IPS-20b (cell line): ENCODE measurements around the gene RAD51B.

Experiments used
- H3K27ac ChIP-seq: one replicate; pipeline ENCODE4 v1.5.1; 2013; ENCODE audit warnings: low read length
- H3K27me3 ChIP-seq: 2 replicates; pipeline ENCODE4 v1.6.1; 2013; ENCODE audit warnings: mild to moderate bottlenecking, low read length, inconsistent platforms; ENCODE audit not compliant: insufficient read depth
- H3K36me3 ChIP-seq: 2 replicates; pipeline ENCODE4 v1.6.1; 2013; ENCODE audit warnings: low read depth, mild to moderate bottlenecking, inconsistent platforms, low read length, moderate library complexity; ENCODE audit not compliant: insufficient read depth
- H3K4me1 ChIP-seq: 2 replicates; pipeline ENCODE4 v1.6.1; 2013; ENCODE audit warnings: mild to moderate bottlenecking, control low read depth, inconsistent platforms, low read length, moderate library complexity; ENCODE audit not compliant: insufficient read depth
- H3K4me3 ChIP-seq: 2 replicates; pipeline ENCODE4 v1.5.1; 2013; ENCODE audit warnings: mild to moderate bottlenecking, low read length, inconsistent platforms
- H3K9ac ChIP-seq: 2 replicates; pipeline ENCODE4 v1.6.1; 2013; ENCODE audit warnings: low read depth, mild to moderate bottlenecking, inconsistent platforms, low read length, moderate library complexity
- H3K9me3 ChIP-seq: 2 replicates; pipeline ENCODE4 v1.6.1; 2013; ENCODE audit warnings: mild to moderate bottlenecking, low read depth, low read length, inconsistent platforms; ENCODE audit not compliant: insufficient read depth

Gene RAD51B

GRCh38 chr14:68575426-68575825 is 755.8 kb downstream of the RAD51B start:
- no peak overlapping the region for H3K27ac ChIP-seq
- H3K9ac ChIP-seq = no peak overlapping the region
- no peaks in the 10 kb centered on the region for H3K27me3 ChIP-seq
- H3K36me3 ChIP-seq = no peaks in the 10 kb centered on the region
- H3K4me3 ChIP-seq = no peak overlapping the region
- H3K4me1 ChIP-seq = no peaks in the 10 kb centered on the region
- 0 out of 2 replicates have a peak, but pooled peaks cover 5% of the 10 kb centered on the region for H3K9me3 ChIP-seq

- Histone ChIP-seq H3K36me3 (no peaks in the 10 kb centered on the region), H3K9ac (no peak overlapping the region), H3K4me3 (no peak overlapping the region), H3K9me3 (0 out of 2 replicates have a peak, but pooled peaks cover 1% of the 10 kb centered on the region), H3K27me3 (no peaks in the 10 kb centered on the region), H3K4me1 (no peaks in the 10 kb centered on the region), H3K27ac (no peak overlapping the region)
These were observed 756.5 kb downstream of the RAD51B start for GRCh38 chr14:68576031-68576430.

- H3K36me3 ChIP-seq = no peaks in the 10 kb centered on the region
- no peak overlapping the region for H3K27ac ChIP-seq
- no peaks in the 10 kb centered on the region for H3K27me3 ChIP-seq
- H3K9me3 ChIP-seq = no peaks in the 10 kb centered on the region
- no peak overlapping the region for H3K4me3 ChIP-seq
- no peak overlapping the region for H3K9ac ChIP-seq
- H3K4me1 ChIP-seq = no peaks in the 10 kb centered on the region
These were observed 757.1 kb downstream of the RAD51B start for GRCh38 chr14:68576496-68577244.

GRCh38 chr14:68577802-68578541 is 758.4 kb downstream of the RAD51B start:
- Histone ChIP-seq H3K4me3 (no peak overlapping the region), H3K9me3 (no peaks in the 10 kb centered on the region), H3K27me3 (no peaks in the 10 kb centered on the region), H3K27ac (no peak overlapping the region), H3K4me1 (no peaks in the 10 kb centered on the region), H3K36me3 (no peaks in the 10 kb centered on the region), H3K9ac (no peak overlapping the region)

GRCh38 chr14:68578597-68578996 is 759.0 kb downstream of the RAD51B start:
- no peak overlapping the region for H3K9ac ChIP-seq
- no peaks in the 10 kb centered on the region for H3K27me3 ChIP-seq
- no peak overlapping the region for H3K4me3 ChIP-seq
- H3K36me3 ChIP-seq = no peaks in the 10 kb centered on the region
- no peaks in the 10 kb centered on the region for H3K4me1 ChIP-seq
- H3K9me3 ChIP-seq = no peaks in the 10 kb centered on the region
- no peak overlapping the region for H3K27ac ChIP-seq

- Histone ChIP-seq H3K9me3 (no peaks in the 10 kb centered on the region), H3K27ac (no peak overlapping the region)
These were observed 760.6 kb downstream of the RAD51B start for GRCh38 chr14:68580096-68580645.

GRCh38 chr14:68580671-68581070 is 761.1 kb downstream of the RAD51B start:
- Histone ChIP-seq H3K36me3 (no peaks in the 10 kb centered on the region), H3K27me3 (no peaks in the 10 kb centered on the region), H3K9ac (no peak overlapping the region), H3K4me1 (peaks cover 10% of the 10 kb centered on the region; the same call in 1 of the 2 replicates), H3K27ac (no peak overlapping the region), H3K4me3 (no peak overlapping the region), H3K9me3 (no peaks in the 10 kb centered on the region)

More at GRCh38 chr14:68580096-68580645, 760.6 kb downstream of the RAD51B start:
- H3K9ac ChIP-seq = no peak overlapping the region
- no peaks in the 10 kb centered on the region for H3K27me3 ChIP-seq
- peaks cover 6% of the 10 kb centered on the region; the same call in 1 of the 2 replicates for H3K4me1 ChIP-seq
- H3K4me3 ChIP-seq = no peak overlapping the region
- no peaks in the 10 kb centered on the region for H3K36me3 ChIP-seq

GRCh38 chr14:68583548-68584280 is 764.1 kb downstream of the RAD51B start:
- no peak overlapping the region for H3K27ac ChIP-seq
- H3K27me3 ChIP-seq = no peaks in the 10 kb centered on the region
- no peak overlapping the region for H3K9ac ChIP-seq
- no peaks in the 10 kb centered on the region for H3K9me3 ChIP-seq
- peaks cover 30% of the 10 kb centered on the region; the same call in 1 of the 2 replicates for H3K4me1 ChIP-seq
- H3K36me3 ChIP-seq = no peaks in the 10 kb centered on the region
- H3K4me3 ChIP-seq = no peak overlapping the region

- H3K27ac ChIP-seq = no peak overlapping the region
- H3K4me3 ChIP-seq = no peak overlapping the region
- H3K27me3 ChIP-seq = no peaks in the 10 kb centered on the region
- no peak overlapping the region; the same call in 1 of the 2 replicates for H3K9ac ChIP-seq
- no peaks in the 10 kb centered on the region for H3K36me3 ChIP-seq
- H3K9me3 ChIP-seq = no peaks in the 10 kb centered on the region
- H3K4me1 ChIP-seq = peaks cover 40% of the 10 kb centered on the region; the same call in 1 of the 2 replicates
These were observed 765.2 kb downstream of the RAD51B start for GRCh38 chr14:68584786-68585185.

- H3K27ac ChIP-seq = no peak overlapping the region
- H3K4me3 ChIP-seq = no peak overlapping the region
These were observed 766.1 kb downstream of the RAD51B start for GRCh38 chr14:68585690-68586089.

More at GRCh38 chr14:68585690-68586089, 766.1 kb downstream of the RAD51B start:
- Histone ChIP-seq H3K4me1 (peaks cover 41% of the 10 kb centered on the region; the same call in 1 of the 2 replicates), H3K27me3 (no peaks in the 10 kb centered on the region), H3K36me3 (no peaks in the 10 kb centered on the region), H3K9ac (no peak overlapping the region), H3K9me3 (no peaks in the 10 kb centered on the region)
